Osteocyte (in vitro differentiated cells): ENCODE measurements around the gene GPC5. TPM values are rescaled to one million over a fixed set of nuclear protein-coding genes. Genes with fewer than 3 reads are reported as not detected.

ENCODE experiments used
- DNase-seq: peaks from one replicate; pipeline ENCODE4 v3.0.0; 2021; ENCODE audit warnings: mixed read lengths; ENCODE audit not compliant: unreplicated experiment; ENCODE audit errors: extremely low spot score
- H3K27ac Mint-ChIP-seq: one replicate; pipeline ENCODE4 v1.8.0; 2021; ENCODE audit warnings: mild to moderate bottlenecking, mixed read lengths; ENCODE audit not compliant: unreplicated experiment
- H3K27me3 Mint-ChIP-seq: one replicate; pipeline ENCODE4 v1.8.0; 2021; ENCODE audit warnings: mixed read lengths; ENCODE audit not compliant: unreplicated experiment
- H3K36me3 Mint-ChIP-seq: one replicate; pipeline ENCODE4 v1.8.0; 2021; ENCODE audit warnings: mixed read lengths; ENCODE audit not compliant: unreplicated experiment
- H3K4me1 Mint-ChIP-seq: one replicate; pipeline ENCODE4 v1.8.0; 2021; ENCODE audit warnings: mixed read lengths; ENCODE audit not compliant: unreplicated experiment
- H3K4me3 Mint-ChIP-seq: one replicate; pipeline ENCODE4 v1.8.0; 2021; ENCODE audit warnings: mild to moderate bottlenecking, moderate library complexity, mixed read lengths; ENCODE audit not compliant: unreplicated experiment
- H3K9me3 Mint-ChIP-seq: one replicate; pipeline ENCODE4 v1.8.0; 2021; ENCODE audit warnings: mixed read lengths; ENCODE audit not compliant: unreplicated experiment
- CTCF ChIP-seq: fragments of 200-600 bp; sonication (generic); IDR thresholded peaks from 2 replicates; pipeline ENCODE4 v1.5.0; 2021; ENCODE audit warnings: antibody characterized with exemption, mild to moderate bottlenecking, moderate library complexity
- total RNA-seq: library from RNA; stranded (reverse); gene quantifications from 2 replicates; pipeline ENCODE4 v1.2.1, GENCODE V29; 2021

GPC5 gene
- total RNA-seq, 1 donor from 2014 or later, result 12.9 TPM

DNA sequence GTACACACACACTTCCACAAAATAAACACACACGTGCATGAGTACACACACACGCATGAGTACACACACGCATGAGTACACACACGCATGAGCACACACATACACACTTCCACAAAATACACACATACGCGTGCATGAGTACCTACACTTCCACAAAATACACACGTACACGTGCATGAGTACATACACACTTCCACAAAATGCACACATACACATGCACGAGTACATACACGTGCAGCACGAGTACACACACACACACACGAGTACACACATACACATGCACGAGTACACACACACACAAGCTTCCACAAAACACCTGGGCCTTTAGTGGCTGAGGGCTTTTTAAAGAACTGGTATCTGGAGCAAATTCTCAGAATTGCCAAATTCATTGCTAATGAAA lies 619.3 kb downstream of the GPC5 start:
- DNase-seq, result no peak
- H3K27me3 Mint-ChIP-seq, result peaks cover 5% of the 10 kb centered on the region
- no peak overlapping the region for H3K4me3 Mint-ChIP-seq
- H3K27ac Mint-ChIP-seq, result no peak overlapping the region
- TF ChIP-seq CTCF, result no peak
- H3K9me3 Mint-ChIP-seq, result no peaks in the 10 kb centered on the region
- H3K36me3 Mint-ChIP-seq, result no peaks in the 10 kb centered on the region
- H3K4me1 Mint-ChIP-seq, result no peaks in the 10 kb centered on the region

DNA sequence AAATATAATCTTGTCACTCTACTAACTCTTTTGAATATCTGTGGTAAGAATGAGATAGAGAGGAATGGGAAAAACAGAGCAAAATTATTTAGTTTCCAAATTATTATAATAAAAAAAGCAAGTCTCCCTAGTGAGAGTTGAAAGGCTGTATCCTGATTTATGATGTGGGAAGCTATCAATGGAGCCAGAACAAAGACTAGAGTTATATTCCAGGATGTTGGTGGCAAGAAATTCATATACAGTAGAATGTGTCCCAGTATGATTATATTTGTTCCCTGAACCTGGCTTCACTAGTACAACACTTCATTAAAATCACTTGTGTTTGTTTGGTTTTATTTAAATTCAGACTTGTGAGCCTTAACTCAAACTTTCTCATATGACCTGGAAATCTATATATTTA lies 630.3 kb downstream of the GPC5 start:
- TF ChIP-seq CTCF, result no peak
- H3K4me3 Mint-ChIP-seq, result no peak overlapping the region
- H3K9me3 Mint-ChIP-seq, result no peaks in the 10 kb centered on the region
- DNase-seq, result no peak
- H3K27ac Mint-ChIP-seq, result no peak overlapping the region
- no peaks in the 10 kb centered on the region for H3K36me3 Mint-ChIP-seq
- peaks cover 5% of the 10 kb centered on the region for H3K27me3 Mint-ChIP-seq
- H3K4me1 Mint-ChIP-seq, result no peaks in the 10 kb centered on the region

GRCh38 chr13:92029641-92030040 lies 631.2 kb downstream of the GPC5 start:
- TF ChIP-seq CTCF, result no peak
- H3K4me1 Mint-ChIP-seq, result no peaks in the 10 kb centered on the region
- no peaks in the 10 kb centered on the region for H3K36me3 Mint-ChIP-seq
- H3K4me3 Mint-ChIP-seq, result no peak overlapping the region
- no peak for DNase-seq
- peaks cover 5% of the 10 kb centered on the region for H3K27me3 Mint-ChIP-seq
- no peaks in the 10 kb centered on the region for H3K9me3 Mint-ChIP-seq
- no peak overlapping the region for H3K27ac Mint-ChIP-seq

DNA sequence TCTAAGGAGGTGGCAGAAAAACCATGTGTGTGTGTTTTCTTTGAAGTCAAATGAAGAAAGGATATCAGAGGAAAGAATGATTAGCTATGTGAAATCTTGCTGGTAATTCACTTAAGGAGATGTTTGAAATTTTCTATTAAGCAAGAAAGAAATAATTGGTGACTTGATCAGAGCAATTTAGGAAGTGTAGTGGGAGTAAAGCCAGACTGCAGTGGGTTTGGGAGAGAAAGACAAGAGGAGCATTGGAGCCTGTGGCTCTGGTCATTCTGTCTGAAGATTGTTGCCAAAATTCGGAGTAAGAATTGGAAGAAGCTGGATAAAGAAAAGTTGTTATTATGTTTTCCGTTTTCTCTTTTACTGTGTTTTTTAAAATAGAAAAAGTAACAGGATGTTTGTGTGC lies 640.5 kb downstream of the GPC5 start:
- TF ChIP-seq CTCF, result no peak
- H3K9me3 Mint-ChIP-seq, result peaks cover 3% of the 10 kb centered on the region
- no peaks in the 10 kb centered on the region for H3K36me3 Mint-ChIP-seq
- no peak overlapping the region for H3K4me3 Mint-ChIP-seq
- no peak overlapping the region for H3K27ac Mint-ChIP-seq
- DNase-seq, result no peak
- no peaks in the 10 kb centered on the region for H3K4me1 Mint-ChIP-seq
- no peaks in the 10 kb centered on the region for H3K27me3 Mint-ChIP-seq

DNA sequence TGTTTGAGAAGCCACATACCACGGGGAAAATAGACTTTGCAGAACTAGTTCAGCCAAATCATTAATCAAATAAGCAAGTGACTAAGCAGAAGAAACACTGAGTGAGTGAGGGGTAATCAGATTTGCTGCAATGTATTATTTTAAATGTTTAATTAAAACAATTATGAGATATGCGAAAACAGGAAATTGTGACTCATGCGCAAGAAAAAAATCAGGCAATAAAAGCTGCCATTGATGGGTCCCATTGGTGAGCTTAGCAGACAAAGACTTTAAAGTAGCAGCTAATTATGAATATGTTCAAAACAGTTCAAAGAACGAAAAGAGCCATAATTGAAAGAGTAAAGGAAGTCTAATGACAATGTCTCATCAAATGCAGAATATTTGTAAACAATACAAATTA lies 644.1 kb downstream of the GPC5 start:
- H3K36me3 Mint-ChIP-seq, result no peaks in the 10 kb centered on the region
- no peaks in the 10 kb centered on the region for H3K4me1 Mint-ChIP-seq
- no peak for TF ChIP-seq CTCF
- no peaks in the 10 kb centered on the region for H3K27me3 Mint-ChIP-seq
- H3K9me3 Mint-ChIP-seq, result no peaks in the 10 kb centered on the region
- H3K27ac Mint-ChIP-seq, result no peak overlapping the region
- H3K4me3 Mint-ChIP-seq, result no peak overlapping the region
- no peak for DNase-seq
